NB4 (cell line): Measurements from ENCODE around the gene ZSWIM6.

Experiments used
- CTCF ChIP-seq: IDR thresholded peaks from one replicate; pipeline ENCODE4 v1.5.1; 2012; ENCODE audit warnings: low read depth, low read length
- POLR2A ChIP-seq: IDR thresholded peaks from 2 replicates; pipeline ENCODE4 v1.6.1; 2011; ENCODE audit warnings: mild to moderate bottlenecking; ENCODE audit not compliant: insufficient read length; ENCODE audit errors: extremely low read depth

GRCh38 chr5:61466017-61466416 is 134.0 kb downstream of the ZSWIM6 start:
- TF ChIP-seq CTCF (no peak), POLR2A (no peak)
